GM19099 (cell line): ENCODE measurements around the gene PIAS4.

Experiments used
- POLR2A ChIP-seq: IDR thresholded peaks from 3 replicates; pipeline ENCODE4 v1.6.1; 2011; ENCODE audit warnings: low read depth; ENCODE audit not compliant: insufficient read length; ENCODE audit errors: extremely low read depth

PIAS4 gene

GRCh38 chr19:3970808-3971598 lies 36.5 kb upstream of the PIAS4 start, which contains the start of gene DAPK3:
Gene DAPK3 (minus strand): TSS chr19:3971099. CDS start chr19:3969735, 1,364 bp downstream.
- TF ChIP-seq POLR2A, result peak; percentile 77

GRCh38 chr19:3975144-3975543 lies 32.4 kb upstream of the PIAS4 start:
- no peak for TF ChIP-seq POLR2A

- no peak for TF ChIP-seq POLR2A
Observed at GRCh38 chr19:3975637-3976087, 31.9 kb upstream of the PIAS4 start.

GRCh38 chr19:3976495-3977241 lies 30.9 kb upstream of the PIAS4 start:
- TF ChIP-seq POLR2A, result peak; percentile 33

- peak; percentile 7 for TF ChIP-seq POLR2A
Observed at GRCh38 chr19:3977242-3978143, 30.0 kb upstream of the PIAS4 start.

GRCh38 chr19:3978145-3978544 lies 29.4 kb upstream of the PIAS4 start:
- no peak for TF ChIP-seq POLR2A

GRCh38 chr19:3979289-3979673 lies 28.3 kb upstream of the PIAS4 start:
- no peak for TF ChIP-seq POLR2A

GRCh38 chr19:3979674-3980352 lies 27.7 kb upstream of the PIAS4 start:
- peak; percentile 32 for TF ChIP-seq POLR2A

GRCh38 chr19:3980353-3981251 lies 26.9 kb upstream of the PIAS4 start:
- TF ChIP-seq POLR2A, result peak; percentile 6

- TF ChIP-seq POLR2A, result no peak
Observed at GRCh38 chr19:3981373-3981735, 26.2 kb upstream of the PIAS4 start.

GRCh38 chr19:3981736-3982681 lies 25.5 kb upstream of the PIAS4 start:
- TF ChIP-seq POLR2A, result no peak
